ENCODE measurements around the gene SPATA16.

The SPATA16 gene

DNA sequence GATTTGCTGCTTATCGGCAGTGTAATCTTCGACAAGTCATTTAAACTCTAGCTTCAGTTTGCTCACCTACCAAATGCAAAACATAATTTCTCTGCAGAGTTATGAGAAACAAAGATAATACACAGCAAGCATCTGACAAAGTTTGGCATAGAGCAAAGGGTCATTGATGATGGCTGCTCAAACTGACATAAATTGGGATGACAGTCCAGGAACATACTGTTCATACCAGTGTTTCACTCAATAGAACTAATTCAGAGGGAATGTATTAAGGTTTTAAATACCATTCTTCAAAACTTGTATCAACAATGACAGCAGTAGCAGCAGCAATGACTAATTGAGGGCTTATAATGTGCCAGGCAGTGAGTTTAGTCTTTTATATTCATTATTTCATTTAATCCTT, 137.6 kb downstream of the SPATA16 start:
- TF ChIP-seq PPARA (CRISPR knock-in tag; IDR thresholded peaks at IDR 0.05; ENCODE audit: borderline replicate concordance) = no peak
- peak; percentile 81 for TF ChIP-seq ISL1 (CRISPR knock-in tag; IDR thresholded peaks at IDR 0.05)
- TF ChIP-seq TCF4 (CRISPR knock-in tag; IDR thresholded peaks at IDR 0.05; ENCODE audit: borderline replicate concordance) = no peak
- TF ChIP-seq RARB (CRISPR knock-in tag; IDR thresholded peaks at IDR 0.05) = no peak
- no peak for TF ChIP-seq GLIS3 (CRISPR knock-in tag; IDR thresholded peaks at IDR 0.05)
- no peak for TF ChIP-seq ZFP30 (CRISPR knock-in tag; IDR thresholded peaks at IDR 0.05)
- ATAC-seq = no peak

GRCh38 chr3:173001622-173002021, 139.4 kb downstream of the SPATA16 start:
- TF ChIP-seq CSDC2 (CRISPR knock-in tag; IDR thresholded peaks at IDR 0.05) = no peak
- no peak for TF ChIP-seq POU6F1 (CRISPR knock-in tag; IDR thresholded peaks at IDR 0.05; ENCODE audit: borderline replicate concordance, low read depth)
- no peak for TF ChIP-seq ARNTL (CRISPR knock-in tag; IDR thresholded peaks at IDR 0.05; ENCODE audit: borderline replicate concordance, low read depth)
- TF ChIP-seq RARB (CRISPR knock-in tag; IDR thresholded peaks at IDR 0.05) = no peak
- TF ChIP-seq SNAI2 (CRISPR knock-in tag; IDR thresholded peaks at IDR 0.05) = no peak
- TF ChIP-seq ZNF8 (CRISPR knock-in tag; IDR thresholded peaks at IDR 0.05) = no peak
- ATAC-seq = no peak

DNA sequence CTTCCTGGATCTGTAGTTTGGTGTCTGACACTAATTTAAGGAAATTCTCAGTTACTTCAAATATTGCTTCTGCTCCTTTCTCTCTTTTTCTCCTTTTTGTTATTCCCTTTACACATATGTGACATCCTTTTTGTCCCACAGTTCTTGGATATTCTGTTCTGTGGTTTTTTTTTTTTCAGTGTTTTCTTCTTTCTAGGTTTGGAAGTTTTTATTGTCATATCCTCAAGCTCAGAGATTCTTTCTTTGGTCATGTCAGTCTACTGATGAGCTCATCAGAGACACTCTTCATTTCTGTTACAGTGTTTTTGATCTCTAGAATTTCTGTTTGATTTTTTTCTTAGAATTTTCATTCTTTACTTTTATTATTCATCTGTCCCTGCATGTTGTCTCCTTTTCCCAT, 140.5 kb downstream of the SPATA16 start:
- no peak for ATAC-seq

DNA sequence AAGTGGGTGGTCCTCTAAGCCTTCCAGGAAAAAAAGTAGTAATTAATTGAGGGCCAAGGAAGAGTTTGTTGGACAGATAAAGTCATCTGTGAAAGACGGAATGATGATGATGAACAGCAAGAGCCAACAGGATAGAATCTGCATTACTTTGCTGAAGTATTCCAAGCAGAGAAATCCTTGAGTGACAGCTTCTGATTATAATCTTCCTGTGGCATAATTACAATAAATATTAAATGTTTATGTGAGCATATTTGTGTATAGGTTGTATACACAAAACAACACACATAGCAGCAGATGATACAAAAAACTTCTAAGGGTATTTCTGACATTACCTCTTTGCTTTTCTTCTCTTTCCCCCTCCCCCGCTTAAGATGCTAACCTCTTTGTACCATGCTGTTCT, 147.6 kb downstream of the SPATA16 start:
- TF ChIP-seq, protein P1, sequence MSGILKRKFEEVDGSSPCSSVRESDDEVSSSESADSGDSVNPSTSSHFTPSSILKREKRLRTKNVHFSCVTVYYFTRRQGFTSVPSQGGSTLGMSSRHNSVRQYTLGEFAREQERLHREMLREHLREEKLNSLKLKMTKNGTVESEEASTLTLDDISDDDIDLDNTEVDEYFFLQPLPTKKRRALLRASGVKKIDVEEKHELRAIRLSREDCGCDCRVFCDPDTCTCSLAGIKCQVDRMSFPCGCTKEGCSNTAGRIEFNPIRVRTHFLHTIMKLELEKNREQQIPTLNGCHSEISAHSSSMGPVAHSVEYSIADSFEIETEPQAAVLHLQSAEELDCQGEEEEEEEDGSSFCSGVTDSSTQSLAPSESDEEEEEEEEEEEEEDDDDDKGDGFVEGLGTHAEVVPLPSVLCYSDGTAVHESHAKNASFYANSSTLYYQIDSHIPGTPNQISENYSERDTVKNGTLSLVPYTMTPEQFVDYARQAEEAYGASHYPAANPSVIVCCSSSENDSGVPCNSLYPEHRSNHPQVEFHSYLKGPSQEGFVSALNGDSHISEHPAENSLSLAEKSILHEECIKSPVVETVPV (CRISPR knock-in tag; IDR thresholded peaks at IDR 0.05) = no peak
- TF ChIP-seq ARNTL (CRISPR knock-in tag; IDR thresholded peaks at IDR 0.05; ENCODE audit: borderline replicate concordance, low read depth) (no peak), TOX (CRISPR knock-in tag; IDR thresholded peaks at IDR 0.05; ENCODE audit: borderline replicate concordance) (no peak), OSR1 (CRISPR knock-in tag; IDR thresholded peaks at IDR 0.05) (no peak), RARB (CRISPR knock-in tag; IDR thresholded peaks at IDR 0.05) (no peak), BACH2 (CRISPR knock-in tag; IDR thresholded peaks at IDR 0.05; ENCODE audit: borderline replicate concordance) (no peak), ZFP3 (CRISPR knock-in tag; IDR thresholded peaks at IDR 0.05) (no peak)
- ATAC-seq = no peak

More for the DNA sequence above, 140.5 kb downstream of the SPATA16 start:
- TF ChIP-seq ZFP30 (CRISPR knock-in tag; IDR thresholded peaks at IDR 0.05) (no peak), ZNF565 (CRISPR knock-in tag; conservative IDR thresholded peaks at IDR 0.05; ENCODE audit: low read depth) (no peak), BACH2 (CRISPR knock-in tag; IDR thresholded peaks at IDR 0.05; ENCODE audit: borderline replicate concordance) (no peak), PPARA (CRISPR knock-in tag; IDR thresholded peaks at IDR 0.05; ENCODE audit: borderline replicate concordance) (no peak), ESRRG (CRISPR knock-in tag; IDR thresholded peaks at IDR 0.05) (no peak), ARNTL (CRISPR knock-in tag; IDR thresholded peaks at IDR 0.05; ENCODE audit: borderline replicate concordance, low read depth) (no peak), ZC3H10 (CRISPR knock-in tag; IDR thresholded peaks at IDR 0.05) (no peak), GLIS3 (CRISPR knock-in tag; IDR thresholded peaks at IDR 0.05) (no peak), SNAI2 (CRISPR knock-in tag; IDR thresholded peaks at IDR 0.05) (no peak), TCF4 (CRISPR knock-in tag; IDR thresholded peaks at IDR 0.05; ENCODE audit: borderline replicate concordance) (no peak), CSDC2 (CRISPR knock-in tag; IDR thresholded peaks at IDR 0.05) (no peak)
- TF ChIP-seq, protein P2, sequence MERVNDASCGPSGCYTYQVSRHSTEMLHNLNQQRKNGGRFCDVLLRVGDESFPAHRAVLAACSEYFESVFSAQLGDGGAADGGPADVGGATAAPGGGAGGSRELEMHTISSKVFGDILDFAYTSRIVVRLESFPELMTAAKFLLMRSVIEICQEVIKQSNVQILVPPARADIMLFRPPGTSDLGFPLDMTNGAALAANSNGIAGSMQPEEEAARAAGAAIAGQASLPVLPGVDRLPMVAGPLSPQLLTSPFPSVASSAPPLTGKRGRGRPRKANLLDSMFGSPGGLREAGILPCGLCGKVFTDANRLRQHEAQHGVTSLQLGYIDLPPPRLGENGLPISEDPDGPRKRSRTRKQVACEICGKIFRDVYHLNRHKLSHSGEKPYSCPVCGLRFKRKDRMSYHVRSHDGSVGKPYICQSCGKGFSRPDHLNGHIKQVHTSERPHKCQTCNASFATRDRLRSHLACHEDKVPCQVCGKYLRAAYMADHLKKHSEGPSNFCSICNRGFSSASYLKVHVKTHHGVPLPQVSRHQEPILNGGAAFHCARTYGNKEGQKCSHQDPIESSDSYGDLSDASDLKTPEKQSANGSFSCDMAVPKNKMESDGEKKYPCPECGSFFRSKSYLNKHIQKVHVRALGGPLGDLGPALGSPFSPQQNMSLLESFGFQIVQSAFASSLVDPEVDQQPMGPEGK (CRISPR knock-in tag; IDR thresholded peaks at IDR 0.05; ENCODE audit: borderline replicate concordance) = no peak
- TF ChIP-seq, protein P1 (CRISPR knock-in tag; IDR thresholded peaks at IDR 0.05) = no peak

Measured in SK-N-SH treated with all-trans-retinoic acid at 6 μM for 48 hours (cell line).